AG04449 (cell line): Measurements from ENCODE around the gene TOP3A.

Experiments used
- CTCF ChIA-PET: fragments of 350-600 bp; formaldehyde crosslinking; extraction: SDS; loops from one replicate; lab custom pipeline; 2021; ENCODE audit warnings: antibody characterized with exemption; lab: Yijun Ruan, JAX
- POLR2A ChIA-PET: fragments of 400-600, 350-600 bp; formaldehyde crosslinking; extraction: SDS; loops from one replicate; lab custom pipeline; 2020; ENCODE audit warnings: antibody characterized with exemption, inconsistent platforms; lab: Yijun Ruan, JAX
- DNase-seq: peaks from one replicate; pipeline ENCODE4 v3.0.0-alpha.2; 2010; ENCODE audit warnings: low read depth, low spot score
- H3K4me3 ChIP-seq: 2 replicates; pipeline ENCODE4 v1.5.1; 2011; ENCODE audit warnings: low read depth, mild to moderate bottlenecking, control low read depth, low read length
- CTCF ChIP-seq: IDR thresholded peaks from one replicate; pipeline ENCODE4 v1.5.1; 2011; ENCODE audit warnings: mild to moderate bottlenecking, moderate library complexity, low read length, control low read depth, inconsistent platforms; ENCODE audit not compliant: insufficient read depth; ENCODE audit errors: missing control alignments

TOP3A gene

GRCh38 chr17:18280766-18281371 lies 33.9 kb downstream of the TOP3A start:
- no peak for DNase-seq
- ChIA-PET CTCF (no interaction called here), POLR2A (no interaction called here)
- no peak overlapping the region for H3K4me3 ChIP-seq
- TF ChIP-seq CTCF: no peak

GRCh38 chr17:18280249-18280648 lies 34.5 kb downstream of the TOP3A start:
- DNase-seq: no peak
- TF ChIP-seq CTCF: no peak
- ChIA-PET POLR2A (no interaction called here), CTCF (no interaction called here)
- H3K4me3 ChIP-seq: no peak overlapping the region

GRCh38 chr17:18278867-18279266 lies 35.9 kb downstream of the TOP3A start:
- CTCF ChIA-PET: interaction anchor here (1.5 kb wide), 1 partner anchor 9 kb away, joined by 3 read pairs; no protein-coding TSS in a partner anchor
- POLR2A ChIA-PET: no interaction called here
- DNase-seq: no peak
- no peak overlapping the region for H3K4me3 ChIP-seq
- no peak for TF ChIP-seq CTCF

GRCh38 chr17:18277076-18277475 lies 37.7 kb downstream of the TOP3A start:
- no peak for DNase-seq
- CTCF ChIA-PET: no interaction called here
- no peak overlapping the region for H3K4me3 ChIP-seq
- POLR2A ChIA-PET: no interaction called here
- TF ChIP-seq CTCF: no peak

- ChIA-PET CTCF (interaction anchor here (0.9 to 1.2 kb wide), 3 partner anchors 9 to 53 kb away, joined by 3 read pairs; no protein-coding TSS in a partner anchor), POLR2A (no interaction called here)
- TF ChIP-seq CTCF: no peak
- no peak for DNase-seq
- H3K4me3 ChIP-seq: no peak overlapping the region
These were observed 44.5 kb downstream of the TOP3A start for GRCh38 chr17:18270046-18270931.
